ENCODE results near the gene GTSE1.
"Not testable (repeated sequence)": the region's sequence is repeated elsewhere in the genome, so short reads cannot be mapped to it uniquely, and the experiment has no call there.

- not testable (repeated sequence) for TF ChIP-seq POLR2A, CTCF, POLR2AphosphoS5 (IDR thresholded peaks at IDR 0.05)
Observed at GRCh38 chr22:46265627-46266026, 31.0 kb upstream of the GTSE1 start.
